Sigmoid colon (tissue), 4 donors: Measurements from ENCODE around the gene OCEL1.

Experiments
- CTCF ChIP-seq, 4 experiments: fragments of 450-650 bp in 3 of 4; fragments of 200-600 bp in 1 of 4; IDR thresholded peaks; one replicate each; pipeline ENCODE4 v1.5.1; 2016 to 2019; ENCODE audit warnings: antibody characterized with exemption in 4 of 4, mild to moderate bottlenecking in 3 of 4, moderate library complexity in 2 of 4
- POLR2A ChIP-seq, 2 donors: fragments of 450-650 bp; IDR thresholded peaks; one replicate each; pipeline ENCODE4 v1.6.1; 2016; ENCODE audit warnings: antibody characterized with exemption in 2 of 2, mild to moderate bottlenecking in 2 of 2, moderate library complexity in 2 of 2
- POLR2AphosphoS5 ChIP-seq, 4 donors: sonication (generic); formaldehyde crosslinking; IDR thresholded peaks; one replicate each; pipeline ENCODE4 v1.6.1; 2017; ENCODE audit warnings: antibody characterized with exemption in 4 of 4

- no peak for TF ChIP-seq POLR2AphosphoS5 (IDR thresholded peaks at IDR 0.05)
- TF ChIP-seq CTCF (IDR thresholded peaks at IDR 0.05): no peak
- TF ChIP-seq POLR2A (IDR thresholded peaks at IDR 0.05): no peak
Measured at GRCh38 chr19:17200408-17201079, 25.5 kb upstream of the OCEL1 start.
